OCI-LY7 (cell line): ENCODE measurements around the gene NAA15.

Experiments used
- EZH2phosphoT487 ChIP-seq: fragments of 200-600 bp; sonication (generic); IDR thresholded peaks from 2 replicates; pipeline ENCODE4 v1.6.1; 2018; ENCODE audit warnings: low read depth, borderline replicate concordance, mild to moderate bottlenecking, mixed run types, antibody characterized with exemption, low read length, moderate library complexity, mixed read lengths
- TF ChIP-seq, protein P1 (sequence below): fragments of 200-600 bp; sonication (generic); conservative IDR thresholded peaks from 2 replicates; pipeline ENCODE4 v1.5.1; 2014; ENCODE audit warnings: mild to moderate bottlenecking, antibody characterized with exemption, low read length, moderate library complexity, mixed read lengths

DNA sequence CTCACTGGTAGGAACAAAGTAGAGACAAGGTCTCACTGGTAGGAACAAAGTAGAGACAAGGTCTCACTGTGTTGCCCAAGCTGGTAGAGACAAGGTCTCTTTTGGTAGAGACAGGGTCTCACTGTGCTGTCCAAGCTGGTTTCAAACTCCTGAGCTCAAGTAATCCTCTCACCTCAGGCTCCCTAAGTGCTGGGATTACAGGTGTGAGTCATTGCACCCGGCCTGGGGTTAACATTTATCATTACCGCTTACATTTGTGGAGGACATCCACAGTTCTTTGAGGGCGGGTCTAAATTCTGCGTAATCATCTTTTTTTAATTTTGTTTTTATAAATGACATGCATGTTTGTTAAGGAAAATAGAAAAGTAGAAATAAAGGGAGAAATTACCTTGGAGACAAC lies 164.6 kb downstream of the NAA15 start:
- TF ChIP-seq, protein P1, sequence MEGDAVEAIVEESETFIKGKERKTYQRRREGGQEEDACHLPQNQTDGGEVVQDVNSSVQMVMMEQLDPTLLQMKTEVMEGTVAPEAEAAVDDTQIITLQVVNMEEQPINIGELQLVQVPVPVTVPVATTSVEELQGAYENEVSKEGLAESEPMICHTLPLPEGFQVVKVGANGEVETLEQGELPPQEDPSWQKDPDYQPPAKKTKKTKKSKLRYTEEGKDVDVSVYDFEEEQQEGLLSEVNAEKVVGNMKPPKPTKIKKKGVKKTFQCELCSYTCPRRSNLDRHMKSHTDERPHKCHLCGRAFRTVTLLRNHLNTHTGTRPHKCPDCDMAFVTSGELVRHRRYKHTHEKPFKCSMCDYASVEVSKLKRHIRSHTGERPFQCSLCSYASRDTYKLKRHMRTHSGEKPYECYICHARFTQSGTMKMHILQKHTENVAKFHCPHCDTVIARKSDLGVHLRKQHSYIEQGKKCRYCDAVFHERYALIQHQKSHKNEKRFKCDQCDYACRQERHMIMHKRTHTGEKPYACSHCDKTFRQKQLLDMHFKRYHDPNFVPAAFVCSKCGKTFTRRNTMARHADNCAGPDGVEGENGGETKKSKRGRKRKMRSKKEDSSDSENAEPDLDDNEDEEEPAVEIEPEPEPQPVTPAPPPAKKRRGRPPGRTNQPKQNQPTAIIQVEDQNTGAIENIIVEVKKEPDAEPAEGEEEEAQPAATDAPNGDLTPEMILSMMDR: no peak
- no peak for TF ChIP-seq EZH2phosphoT487
